Endothelial cell of umbilical vein (primary cell): ENCODE results near the gene FMNL3. TPM values are rescaled to one million over a fixed set of nuclear protein-coding genes. Genes with fewer than 3 reads are reported as not detected.

Experiments
- BruUV-seq: library from RNA; stranded (reverse); fragments of 400-500 nt; replicated peaks from 2 replicates; lab custom pipeline; 2021; lab: Mats Ljungman, UMichigan
- CTCF ChIA-PET: fragments of 300-600, 350-600 bp; sonication (Branson Sonifier 250); formaldehyde crosslinking; loops from one replicate; lab custom pipeline; 2021; ENCODE audit warnings: antibody characterized with exemption, inconsistent platforms; lab: Charles Lee
- POLR2A ChIA-PET: fragments of 300-600, 350-600 bp; sonication (Branson Sonifier 250); formaldehyde crosslinking; loops from one replicate; lab custom pipeline; 2021; ENCODE audit warnings: antibody characterized with exemption, inconsistent platforms; lab: Charles Lee
- DNase-seq: peaks from one replicate; pipeline ENCODE4 v3.0.0-alpha.2; 2011; ENCODE audit warnings: low read depth, low spot score
- FAIRE-seq: peaks from 2 replicates; lab custom pipeline; 2011; peaks lifted over from hg19 to GRCh38; lab: Jason Lieb, UNC
- H2AFZ ChIP-seq: 2 replicates; pipeline ENCODE4 v1.6.0; 2012; ENCODE audit warnings: low read depth, low read length, control low read depth, inconsistent platforms
- H3K27ac ChIP-seq: 2 replicates; pipeline ENCODE4 v1.5.1; 2011; ENCODE audit warnings: low read depth, mild to moderate bottlenecking, control low read depth, low read length, moderate library complexity; ENCODE audit not compliant: insufficient read depth
- H3K27me3 ChIP-seq, 2 experiments: 2 replicates each; pipeline versions ENCODE4 v1.6.0 to v1.6.1; 2011; ENCODE audit warnings: low read length in 2 of 2, mixed read lengths in 1 of 2; ENCODE audit not compliant: control insufficient read depth in 2 of 2, insufficient read depth in 2 of 2
- H3K36me3 ChIP-seq, 2 experiments: 2 replicates in 1 of 2; 3 replicates in 1 of 2; pipeline ENCODE4 v1.5.1; 2011; ENCODE audit warnings: low read length in 2 of 2, mild to moderate bottlenecking in 1 of 2, moderate library complexity in 1 of 2; ENCODE audit not compliant: control insufficient read depth in 2 of 2, insufficient read depth in 2 of 2; ENCODE audit errors: extremely low read depth in 1 of 2
- H3K4me1 ChIP-seq: 3 replicates; pipeline ENCODE4 v1.5.1; 2011; ENCODE audit warnings: mild to moderate bottlenecking, low read length; ENCODE audit not compliant: control insufficient read depth, insufficient read depth; ENCODE audit errors: extremely low read depth
- H3K4me2 ChIP-seq: 2 replicates; pipeline ENCODE4 v1.6.1; 2011; ENCODE audit warnings: low read length, control low read depth, mixed read lengths; ENCODE audit not compliant: insufficient read depth
- H3K4me3 ChIP-seq, 3 experiments: fragments of 200-600 bp in 1 of 3; sonication (generic), shearing (Covaris generic) in 1 of 3; replicated peaks in 1 of 3; 2 replicates each; pipeline ENCODE4 v1.5.1; 2011 to 2016; ENCODE audit warnings: control low read depth in 3 of 3, low read length in 3 of 3, mild to moderate bottlenecking in 2 of 3, inconsistent platforms in 1 of 3, low read depth in 1 of 3, moderate library complexity in 1 of 3; ENCODE audit not compliant: insufficient read depth in 1 of 3
- H3K79me2 ChIP-seq: 2 replicates; pipeline ENCODE4 v1.6.0; 2012; ENCODE audit warnings: low read length, inconsistent platforms; ENCODE audit not compliant: control insufficient read depth, insufficient read depth
- H3K9ac ChIP-seq: replicated peaks from 2 replicates; pipeline ENCODE3; 2011; ENCODE audit warnings: low read length, control low read depth; ENCODE audit not compliant: insufficient read depth; ENCODE audit errors: extremely low read depth
- H3K9me1 ChIP-seq: replicated peaks from 3 replicates; pipeline ENCODE4 v1.6.0; 2011; ENCODE audit warnings: mild to moderate bottlenecking, low read length; ENCODE audit not compliant: control insufficient read depth, insufficient read depth; ENCODE audit errors: extremely low read depth
- H3K9me3 ChIP-seq: replicated peaks from 2 replicates; pipeline ENCODE4 v1.5.1; 2012; ENCODE audit warnings: low read length, inconsistent platforms; ENCODE audit not compliant: control insufficient read depth, insufficient read depth
- H4K20me1 ChIP-seq: replicated peaks from 2 replicates; pipeline ENCODE3; 2011; ENCODE audit warnings: mild to moderate bottlenecking, low read length; ENCODE audit not compliant: control insufficient read depth, insufficient read depth; ENCODE audit errors: extremely low read depth
- EZH2 ChIP-seq: IDR thresholded peaks from 2 replicates; pipeline ENCODE4 v1.6.1; 2012; ENCODE audit warnings: borderline replicate concordance, low read depth, mild to moderate bottlenecking, moderate library complexity, low read length, inconsistent platforms; ENCODE audit not compliant: severe bottlenecking
- FOS ChIP-seq: IDR thresholded peaks from 2 replicates; pipeline ENCODE4 v1.6.1; 2011; ENCODE audit warnings: mild to moderate bottlenecking, low read length, moderate library complexity, borderline replicate concordance; ENCODE audit not compliant: insufficient read depth
- GATA2 ChIP-seq: IDR thresholded peaks from 2 replicates; pipeline ENCODE4 v1.7.0; 2011; ENCODE audit warnings: low read depth, mild to moderate bottlenecking, moderate library complexity, mixed read lengths, low read length; ENCODE audit not compliant: insufficient read length, insufficient read depth
- JUN ChIP-seq: IDR thresholded peaks from 2 replicates; pipeline ENCODE4 v1.6.1; 2011; ENCODE audit warnings: borderline replicate concordance, low read depth; ENCODE audit not compliant: insufficient read length, insufficient read depth
- MYC ChIP-seq: IDR thresholded peaks from one replicate; pipeline ENCODE4 v1.6.1; 2011; ENCODE audit warnings: mild to moderate bottlenecking, low read depth, low read length
- POLR2A ChIP-seq: IDR thresholded peaks from 2 replicates; pipeline ENCODE4 v1.6.1; 2012; ENCODE audit warnings: low read depth, mild to moderate bottlenecking, control low read depth, low read length
- POLR2AphosphoS5 ChIP-seq: IDR thresholded peaks from 2 replicates; pipeline ENCODE4 v1.6.1; 2012; ENCODE audit warnings: low read depth, mild to moderate bottlenecking, control low read depth, low read length, moderate library complexity; ENCODE audit not compliant: insufficient read depth
- dilution Hi-C: fragments of 300-500 bp; cut with MboI; formaldehyde crosslinking; loops from one replicate; pipeline ENCODE4 v1.15.0; 2019; ENCODE audit warnings: low sequenced_read_pairs; ENCODE audit not compliant: extremely low pct_ligation_motif_present
- intact Hi-C: fragments of 100-400 bp; cut with micrococcal nuclease; formaldehyde crosslinking; loops from one replicate; pipeline ENCODE4 v1.10.0; 2022
- polyA plus RNA-seq, 4 experiments: library from polyadenylated mRNA; depleted of rRNA in 3 of 4; stranded (reverse) in 3 of 4; unstranded in 1 of 4; fragments of >200 nt; gene quantifications; 2 replicates each; pipeline versions ENCODE4 v1.2.1 to v1.2.3, GENCODE V29; 2011 to 2012; ENCODE audit warnings: missing spikeins in 1 of 4
- total RNA-seq: library from RNA; stranded (reverse); gene quantifications from 2 replicates; pipeline ENCODE4 v1.2.3, GENCODE V29; 2021
- TF ChIP-seq, protein P1 (sequence below): IDR thresholded peaks from 2 replicates; pipeline ENCODE4 v1.6.1; 2011; ENCODE audit not compliant: insufficient read depth, insufficient read length
- TF ChIP-seq, protein P2 (sequence below), 2 donors: IDR thresholded peaks; 1 replicate in 1 of 2; 2 replicates in 1 of 2; pipeline ENCODE4 v1.5.1; 2011; ENCODE audit warnings: low read length in 2 of 2, mild to moderate bottlenecking in 2 of 2, moderate library complexity in 2 of 2, control low read depth in 1 of 2, inconsistent platforms in 1 of 2, low read depth in 1 of 2; ENCODE audit not compliant: insufficient read depth in 1 of 2; ENCODE audit errors: extremely low read depth in 1 of 2

FMNL3 gene
- total and polyA plus RNA-seq, 2 donors (not counting 3 experiments of a cell fraction or from before 2014, with no cell fraction given), result 35.1 to 93.3 TPM

DNA sequence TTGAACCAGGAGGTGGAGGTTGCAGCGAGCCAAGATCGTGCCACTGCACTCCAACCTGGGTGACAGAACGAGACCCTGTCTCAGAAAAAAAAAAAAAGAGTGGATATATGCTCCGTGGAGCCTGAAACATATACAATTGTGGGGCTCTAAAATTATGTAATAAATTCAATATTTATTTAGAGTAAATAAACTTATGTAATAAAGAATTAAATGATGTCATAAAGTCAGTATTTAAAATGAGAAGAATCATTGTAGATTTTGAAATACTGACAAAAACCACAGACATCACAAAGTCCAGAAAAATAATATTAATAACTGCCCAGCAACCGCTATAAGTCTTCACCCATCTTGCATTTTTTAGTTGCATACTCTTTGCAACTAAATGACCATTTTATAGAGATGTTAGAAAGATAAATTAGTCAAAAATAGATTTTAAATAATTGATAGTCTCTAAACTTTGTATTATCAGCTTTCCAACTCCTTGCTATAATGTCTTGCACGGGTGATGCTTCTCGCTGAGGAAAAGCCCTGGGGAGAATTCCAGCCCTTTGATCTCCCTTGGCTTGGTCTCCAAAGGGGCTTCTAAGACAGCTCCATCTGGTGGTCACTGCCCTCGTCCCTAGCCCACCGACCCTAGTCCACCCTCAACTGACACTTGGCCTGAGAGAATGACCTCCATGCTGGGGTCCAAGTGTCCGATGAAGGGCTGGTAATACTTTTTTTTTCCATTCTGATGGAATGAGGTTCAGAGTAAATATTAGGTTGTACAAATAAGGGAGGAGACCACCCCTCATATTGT lies 26.2 kb upstream of the FMNL3 start:
- Histone ChIP-seq H2AFZ (no peak overlapping the region), H4K20me1 (no peaks in the 10 kb centered on the region), H3K9ac (no peak overlapping the region), H3K4me2 (no peak overlapping the region), H3K4me1 (no peaks in the 10 kb centered on the region), H3K27ac (no peak overlapping the region), H3K79me2 (no peaks in the 10 kb centered on the region), H3K27me3 (peaks cover 9 to 12% of the 10 kb centered on the region in 2 experiments), H3K9me3 (no peaks in the 10 kb centered on the region), H3K4me3 (no peak overlapping the region), H3K36me3 (no peaks in the 10 kb centered on the region), H3K9me1 (no peaks in the 10 kb centered on the region)
- ChIA-PET CTCF (no interaction called here), POLR2A (no interaction called here)
- no TSS peak for BruUV-seq
- dilution Hi-C loops (no loop called here), intact Hi-C loops (no loop called here)
- TF ChIP-seq FOS, result no peak
- no peak for TF ChIP-seq POLR2A
- TF ChIP-seq, protein P1, sequence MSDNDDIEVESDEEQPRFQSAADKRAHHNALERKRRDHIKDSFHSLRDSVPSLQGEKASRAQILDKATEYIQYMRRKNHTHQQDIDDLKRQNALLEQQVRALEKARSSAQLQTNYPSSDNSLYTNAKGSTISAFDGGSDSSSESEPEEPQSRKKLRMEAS, result no peak
- no peak for TF ChIP-seq EZH2
- no peak for TF ChIP-seq JUN
- no peak for TF ChIP-seq MYC
- TF ChIP-seq GATA2, result no peak
- no peak for TF ChIP-seq POLR2AphosphoS5
- TF ChIP-seq, protein P2, sequence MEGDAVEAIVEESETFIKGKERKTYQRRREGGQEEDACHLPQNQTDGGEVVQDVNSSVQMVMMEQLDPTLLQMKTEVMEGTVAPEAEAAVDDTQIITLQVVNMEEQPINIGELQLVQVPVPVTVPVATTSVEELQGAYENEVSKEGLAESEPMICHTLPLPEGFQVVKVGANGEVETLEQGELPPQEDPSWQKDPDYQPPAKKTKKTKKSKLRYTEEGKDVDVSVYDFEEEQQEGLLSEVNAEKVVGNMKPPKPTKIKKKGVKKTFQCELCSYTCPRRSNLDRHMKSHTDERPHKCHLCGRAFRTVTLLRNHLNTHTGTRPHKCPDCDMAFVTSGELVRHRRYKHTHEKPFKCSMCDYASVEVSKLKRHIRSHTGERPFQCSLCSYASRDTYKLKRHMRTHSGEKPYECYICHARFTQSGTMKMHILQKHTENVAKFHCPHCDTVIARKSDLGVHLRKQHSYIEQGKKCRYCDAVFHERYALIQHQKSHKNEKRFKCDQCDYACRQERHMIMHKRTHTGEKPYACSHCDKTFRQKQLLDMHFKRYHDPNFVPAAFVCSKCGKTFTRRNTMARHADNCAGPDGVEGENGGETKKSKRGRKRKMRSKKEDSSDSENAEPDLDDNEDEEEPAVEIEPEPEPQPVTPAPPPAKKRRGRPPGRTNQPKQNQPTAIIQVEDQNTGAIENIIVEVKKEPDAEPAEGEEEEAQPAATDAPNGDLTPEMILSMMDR (IDR thresholded peaks at IDR 0.05; ENCODE audit: extremely low read depth in 1 of 2, insufficient read depth in 1 of 2, low read depth in 1 of 2, low read length in 2 of 2), result no peak
- FAIRE-seq, result no peak
- DNase-seq, result no peak
